Stimulated activated CD4-positive, alpha-beta T cell treated with anti-CD3 and anti-CD28 coated beads, TNF-alpha, amount 100 ng/mL, for 4 hours (primary cell): ENCODE measurements around the gene PRAMEF17.
"Not testable (repeated sequence)": the region's sequence is repeated elsewhere in the genome, so short reads cannot be mapped to it uniquely, and the experiment has no call there.

Source experiments
- DNase-seq, 3 experiments: peaks; one replicate each; pipeline ENCODE4 v3.0.0-alpha.2; 2020; ENCODE audit warnings: low read depth in 3 of 3

The PRAMEF17 gene

GRCh38 chr1:13389332-13389731 lies at the start of gene PRAMEF17:
TSS of gene PRAMEF17 (plus strand) at chr1:13389632. CDS start at chr1:13389658, 26 bp downstream.
- not testable (repeated sequence) for DNase-seq

- not testable (repeated sequence) for DNase-seq
Observed at GRCh38 chr1:13342496-13342895, 46.9 kb upstream of the PRAMEF17 start.

- not testable (repeated sequence) for DNase-seq
Observed at GRCh38 chr1:13347034-13347433, 42.4 kb upstream of the PRAMEF17 start, which contains the start of gene PRAMEF14. TSS of gene PRAMEF14 (minus strand) at chr1:13347134. CDS start at chr1:13345314, 1,820 bp downstream.

- DNase-seq: not testable (repeated sequence)
Observed at GRCh38 chr1:13353476-13353875, 36.0 kb upstream of the PRAMEF17 start.

GRCh38 chr1:13354475-13354874 lies 35.0 kb upstream of the PRAMEF17 start:
- not testable (repeated sequence) for DNase-seq

- DNase-seq: not testable (repeated sequence)
Observed at GRCh38 chr1:13356774-13357173, 32.7 kb upstream of the PRAMEF17 start.

- DNase-seq: not testable (repeated sequence)
Observed at GRCh38 chr1:13362364-13362763, 27.1 kb upstream of the PRAMEF17 start.

GRCh38 chr1:13364928-13365327 lies 24.5 kb upstream of the PRAMEF17 start:
- not testable (repeated sequence) for DNase-seq

GRCh38 chr1:13366536-13366935 lies 22.9 kb upstream of the PRAMEF17 start:
- DNase-seq: not testable (repeated sequence)

GRCh38 chr1:13368544-13368943 lies 20.9 kb upstream of the PRAMEF17 start:
- not testable (repeated sequence) for DNase-seq

GRCh38 chr1:13378983-13379382 lies 10.4 kb upstream of the PRAMEF17 start:
- not testable (repeated sequence) for DNase-seq

- DNase-seq: not testable (repeated sequence)
Observed at GRCh38 chr1:13380380-13380779, 9.1 kb upstream of the PRAMEF17 start.

GRCh38 chr1:13393004-13393403 lies 3.6 kb downstream of the PRAMEF17 start:
- not testable (repeated sequence) for DNase-seq

- DNase-seq: not testable (repeated sequence)
Observed at GRCh38 chr1:13394761-13395160, 5.3 kb downstream of the PRAMEF17 start.

GRCh38 chr1:13395311-13395710 lies 5.9 kb downstream of the PRAMEF17 start:
- DNase-seq: not testable (repeated sequence)

- no peak for DNase-seq
Observed at GRCh38 chr1:13407811-13408210, 18.4 kb downstream of the PRAMEF17 start.

- DNase-seq: not testable (repeated sequence)
Observed at GRCh38 chr1:13410150-13410549, 20.7 kb downstream of the PRAMEF17 start, which contains the start of gene PRAMEF20. TSS of gene PRAMEF20 (plus strand) at chr1:13410450. CDS start at chr1:13416355, 5,905 bp downstream.

GRCh38 chr1:13430495-13430894 lies 41.1 kb downstream of the PRAMEF17 start:
- DNase-seq: no peak

GRCh38 chr1:13432251-13432650 lies 42.8 kb downstream of the PRAMEF17 start:
- no peak for DNase-seq

GRCh38 chr1:13433694-13434358 lies 44.4 kb downstream of the PRAMEF17 start:
- not testable (repeated sequence) for DNase-seq

- DNase-seq: no peak
Observed at GRCh38 chr1:13435458-13435857, 46.0 kb downstream of the PRAMEF17 start.

GRCh38 chr1:13439104-13439783 lies 49.8 kb downstream of the PRAMEF17 start:
- DNase-seq: not testable (repeated sequence)
